Suprapubic skin (tissue), 4 donors: ENCODE results near the gene SLC34A1. TPM values are rescaled to one million over a fixed set of nuclear protein-coding genes. Genes with fewer than 3 reads are reported as not detected.
"Not testable (repeated sequence)": the region's sequence is repeated elsewhere in the genome, so short reads cannot be mapped to it uniquely, and the experiment has no call there.

ENCODE experiments used
- DNase-seq, 2 donors: peaks; one replicate each; pipeline ENCODE4 v3.0.0-alpha.2; 2019; ENCODE audit warnings: low spot score in 2 of 2
- H3K27ac ChIP-seq: fragments of 200-600 bp; sonication (generic); one replicate; pipeline ENCODE4 v1.5.1; 2019
- H3K27me3 ChIP-seq: fragments of 200-600 bp; sonication (generic); one replicate; pipeline ENCODE4 v1.5.1; 2019
- H3K36me3 ChIP-seq: fragments of 200-600 bp; sonication (generic); one replicate; pipeline ENCODE4 v1.5.1; 2019
- H3K4me1 ChIP-seq: fragments of 200-600 bp; sonication (generic); one replicate; pipeline ENCODE4 v1.5.1; 2019
- H3K4me3 ChIP-seq: fragments of 200-600 bp; sonication (generic); one replicate; pipeline ENCODE4 v1.5.1; 2019; ENCODE audit warnings: mild to moderate bottlenecking
- H3K9me3 ChIP-seq: fragments of 200-600 bp; sonication (generic); one replicate; pipeline ENCODE4 v1.5.1; 2019
- CTCF ChIP-seq, 2 donors: fragments of 200-600 bp in 1 of 2; fragments of 450-650 bp in 1 of 2; sonication (generic) in 1 of 2; IDR thresholded peaks; one replicate each; pipeline ENCODE4 v1.5.1; 2016 to 2019; ENCODE audit warnings: antibody characterized with exemption in 2 of 2, mild to moderate bottlenecking in 1 of 2, moderate library complexity in 1 of 2
- EP300 ChIP-seq: sonication (generic); formaldehyde crosslinking; IDR thresholded peaks from one replicate; pipeline ENCODE4 v1.6.1; 2017; ENCODE audit warnings: antibody characterized with exemption
- POLR2A ChIP-seq, 2 donors: fragments of 450-650 bp; IDR thresholded peaks; one replicate each; pipeline ENCODE4 v1.6.1; 2017; ENCODE audit warnings: antibody characterized with exemption in 2 of 2, mild to moderate bottlenecking in 2 of 2, moderate library complexity in 2 of 2
- POLR2AphosphoS5 ChIP-seq, 3 donors: sonication (generic); formaldehyde crosslinking; IDR thresholded peaks; one replicate each; pipeline ENCODE4 v1.6.1; 2017; ENCODE audit warnings: antibody characterized with exemption in 3 of 3
- WGBS: methylation state at CpG from one replicate; pipeline ENCODE4 v1.1.5; 2018; 5-methylcytosine and 5-hydroxymethylcytosine counted together
- total RNA-seq, 4 donors: library from RNA; depleted of rRNA; stranded (reverse); fragments of >200 nt; gene quantifications; one replicate each; pipeline ENCODE4 v1.1.0, GENCODE V29; 2016

SLC34A1 gene
- total RNA-seq, 4 donors from 2014 or later, result 0.29 TPM; not detected in 3

- Histone ChIP-seq H3K27ac (no peak overlapping the region), H3K4me3 (no peak overlapping the region), H3K27me3 (no peaks in the 10 kb centered on the region), H3K9me3 (no peaks in the 10 kb centered on the region), H3K4me1 (peaks cover 52% of the 10 kb centered on the region), H3K36me3 (no peaks in the 10 kb centered on the region)
- WGBS, result 94% methylated on average over 3 of the region's 6 CpGs
- DNase-seq, result no peak
- TF ChIP-seq EP300 (no peak), POLR2AphosphoS5 (IDR thresholded peaks at IDR 0.05) (no peak), CTCF (IDR thresholded peaks at IDR 0.05) (no peak), POLR2A (IDR thresholded peaks at IDR 0.05) (no peak)
Observed at GRCh38 chr5:177359451-177359851, 24.8 kb upstream of the SLC34A1 start.

GRCh38 chr5:177359860-177360259, 24.4 kb upstream of the SLC34A1 start:
- no peak for TF ChIP-seq CTCF (IDR thresholded peaks at IDR 0.05)
- no peak for TF ChIP-seq POLR2A (IDR thresholded peaks at IDR 0.05)
- TF ChIP-seq EP300, result no peak
- no peak for TF ChIP-seq POLR2AphosphoS5 (IDR thresholded peaks at IDR 0.05)
- H3K4me1 ChIP-seq, result peaks cover 52% of the 10 kb centered on the region
- WGBS, result 85% methylated on average over 3 of the region's 3 CpGs
- no peaks in the 10 kb centered on the region for H3K9me3 ChIP-seq
- no peaks in the 10 kb centered on the region for H3K36me3 ChIP-seq
- H3K27ac ChIP-seq, result no peak overlapping the region
- no peak for DNase-seq
- H3K4me3 ChIP-seq, result no peak overlapping the region
- H3K27me3 ChIP-seq, result no peaks in the 10 kb centered on the region

GRCh38 chr5:177360740-177361139, 23.5 kb upstream of the SLC34A1 start:
- not testable (repeated sequence) for DNase-seq, H3K4me3 ChIP-seq, H3K9me3 ChIP-seq, H3K27ac ChIP-seq, H3K27me3 ChIP-seq, H3K36me3 ChIP-seq
- WGBS, result 96% methylated on average over 7 of the region's 7 CpGs
- H3K4me1 ChIP-seq, result peaks cover 52% of the 10 kb centered on the region

GRCh38 chr5:177361418-177362291, 22.6 kb upstream of the SLC34A1 start:
- no peak for TF ChIP-seq POLR2AphosphoS5 (IDR thresholded peaks at IDR 0.05)
- TF ChIP-seq POLR2A (IDR thresholded peaks at IDR 0.05), result no peak
- TF ChIP-seq CTCF (IDR thresholded peaks at IDR 0.05), result no peak
- no peak for TF ChIP-seq EP300
- no peaks in the 10 kb centered on the region for H3K36me3 ChIP-seq
- H3K4me1 ChIP-seq, result peaks cover 62% of the 10 kb centered on the region
- H3K4me3 ChIP-seq, result no peak overlapping the region
- no peaks in the 10 kb centered on the region for H3K27me3 ChIP-seq
- no peaks in the 10 kb centered on the region for H3K9me3 ChIP-seq
- WGBS, result 75% methylated on average over 6 of the region's 6 CpGs
- DNase-seq, result no peak
- H3K27ac ChIP-seq, result peak overlapping the region; percentile 86

GRCh38 chr5:177362292-177362609, 22.0 kb upstream of the SLC34A1 start:
- Histone ChIP-seq H3K27ac (peak overlapping the region; percentile 86), H3K4me1 (peaks cover 64% of the 10 kb centered on the region), H3K36me3 (no peaks in the 10 kb centered on the region), H3K4me3 (no peak overlapping the region), H3K27me3 (no peaks in the 10 kb centered on the region), H3K9me3 (no peaks in the 10 kb centered on the region)
- DNase-seq, result no peak
- no peak for TF ChIP-seq EP300
- no peak for TF ChIP-seq POLR2A (IDR thresholded peaks at IDR 0.05)
- TF ChIP-seq CTCF (IDR thresholded peaks at IDR 0.05), result no peak
- no peak for TF ChIP-seq POLR2AphosphoS5 (IDR thresholded peaks at IDR 0.05)
- 39% methylated on average over 8 of the region's 8 CpGs for WGBS
